HK-2 (cell line): Measurements from ENCODE around the gene ZNF138.

Source experiments
- DNase-seq: peaks from one replicate; pipeline ENCODE4 v3.0.0-alpha.2; 2018; ENCODE audit not compliant: unreplicated experiment

The ZNF138 gene

GRCh38 chr7:64875658-64876406 lies 81.6 kb downstream of the ZNF138 start:
- DNase-seq: no peak

- no peak for DNase-seq
Measured at GRCh38 chr7:64876792-64877713, 82.8 kb downstream of the ZNF138 start.

- no peak for DNase-seq
Measured at GRCh38 chr7:64877714-64878610, 83.7 kb downstream of the ZNF138 start.

DNA sequence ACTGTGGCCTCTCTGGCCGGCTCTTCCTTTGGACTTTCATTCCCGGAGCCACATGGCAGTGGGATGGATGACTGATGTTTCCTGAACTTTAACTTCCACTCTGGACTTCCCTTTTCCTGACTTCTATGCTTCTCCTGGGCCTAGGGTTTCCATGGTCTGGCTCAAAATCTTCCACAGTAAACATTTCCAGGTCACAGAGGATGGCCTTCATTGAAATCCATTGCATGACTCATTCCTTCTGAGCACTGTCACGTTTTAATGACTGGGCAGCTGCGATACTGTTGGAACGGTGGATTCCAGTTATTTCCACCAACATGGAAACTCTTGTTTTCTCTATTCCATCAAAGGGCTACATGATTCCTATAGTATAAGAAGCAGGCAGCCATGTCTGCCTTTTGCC lies 84.5 kb downstream of the ZNF138 start:
- DNase-seq: no peak

DNA sequence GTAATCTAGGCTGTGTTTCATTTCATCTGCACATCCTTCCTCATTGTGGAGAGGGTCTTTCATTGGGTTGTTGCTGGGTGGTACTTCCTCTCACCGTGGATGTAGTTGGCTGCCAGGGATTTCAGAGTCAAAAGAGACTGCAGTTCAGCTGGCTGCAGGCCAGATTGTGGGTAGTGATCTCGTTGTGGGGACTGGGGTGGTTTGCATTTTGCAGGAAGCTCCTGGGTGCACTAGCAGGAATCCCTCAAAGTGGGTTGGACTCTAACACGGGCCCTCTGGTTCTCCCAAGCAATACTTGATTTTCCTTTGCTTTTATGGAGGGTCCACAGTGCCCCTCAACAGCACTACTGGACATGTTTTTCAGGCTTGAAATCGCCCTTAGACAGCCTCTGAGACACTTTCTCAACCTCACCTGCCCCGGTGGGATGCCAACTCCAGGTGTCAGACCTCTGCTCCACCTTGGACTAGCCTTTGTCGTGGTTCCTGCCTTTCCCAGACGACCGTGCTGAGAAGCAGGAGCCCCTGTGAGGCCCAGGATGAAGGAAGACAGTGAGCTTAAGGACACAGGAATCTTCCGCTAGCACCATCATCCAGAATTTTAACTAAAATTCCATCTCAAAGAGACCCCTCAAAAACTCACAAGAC lies 85.0 kb downstream of the ZNF138 start:
- no peak for DNase-seq

- no peak for DNase-seq
Measured at GRCh38 chr7:64879800-64880199, 85.6 kb downstream of the ZNF138 start.

DNA sequence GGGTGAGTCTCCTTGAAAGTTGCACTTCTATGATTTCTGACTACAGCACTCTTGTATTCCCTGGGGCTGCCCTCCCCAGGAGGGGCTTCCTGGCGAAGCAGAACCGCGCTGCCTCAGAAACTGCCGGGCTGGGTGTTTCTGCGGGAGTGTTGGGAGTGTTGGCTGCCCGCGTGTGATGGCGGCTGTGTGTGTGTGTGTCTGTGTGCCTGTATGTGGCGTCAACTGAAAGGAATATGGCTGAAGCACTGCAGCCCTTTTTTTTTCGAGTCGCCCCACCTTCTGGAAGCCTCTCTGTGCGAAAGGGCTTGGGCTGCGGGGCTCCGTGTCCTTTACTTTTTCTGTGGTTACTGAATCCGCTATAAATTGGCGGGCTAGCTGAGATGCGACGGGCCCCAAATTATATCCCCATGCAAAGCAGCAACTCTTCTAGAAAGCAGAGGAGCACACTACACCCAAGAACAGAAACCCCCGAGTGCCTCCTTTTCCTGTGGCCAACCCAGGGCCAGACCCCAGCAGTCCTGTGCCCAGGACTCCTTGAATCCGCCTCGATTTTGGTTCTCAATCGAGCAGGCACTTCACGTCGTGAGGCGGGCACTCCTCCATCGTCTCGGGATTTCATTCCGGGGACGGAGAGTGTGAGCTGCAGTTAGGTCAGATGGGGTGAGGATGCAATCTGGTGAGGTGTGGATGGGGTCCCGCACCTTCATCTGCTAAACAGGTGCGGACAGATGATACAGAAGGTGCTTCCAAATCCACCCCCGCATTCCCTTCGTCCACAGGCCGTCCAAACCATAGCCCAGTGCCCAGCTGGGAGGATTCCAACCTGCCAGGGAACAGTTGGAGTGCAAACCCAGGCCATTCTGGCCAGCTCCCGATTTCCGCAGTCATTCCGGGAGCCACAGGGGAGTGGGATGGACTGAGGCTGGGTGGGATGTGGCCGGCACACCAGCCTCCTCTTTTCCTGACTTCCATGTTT lies 86.4 kb downstream of the ZNF138 start:
- no peak for DNase-seq

- DNase-seq: no peak
Measured at GRCh38 chr7:64881461-64882287, 87.4 kb downstream of the ZNF138 start.

DNA sequence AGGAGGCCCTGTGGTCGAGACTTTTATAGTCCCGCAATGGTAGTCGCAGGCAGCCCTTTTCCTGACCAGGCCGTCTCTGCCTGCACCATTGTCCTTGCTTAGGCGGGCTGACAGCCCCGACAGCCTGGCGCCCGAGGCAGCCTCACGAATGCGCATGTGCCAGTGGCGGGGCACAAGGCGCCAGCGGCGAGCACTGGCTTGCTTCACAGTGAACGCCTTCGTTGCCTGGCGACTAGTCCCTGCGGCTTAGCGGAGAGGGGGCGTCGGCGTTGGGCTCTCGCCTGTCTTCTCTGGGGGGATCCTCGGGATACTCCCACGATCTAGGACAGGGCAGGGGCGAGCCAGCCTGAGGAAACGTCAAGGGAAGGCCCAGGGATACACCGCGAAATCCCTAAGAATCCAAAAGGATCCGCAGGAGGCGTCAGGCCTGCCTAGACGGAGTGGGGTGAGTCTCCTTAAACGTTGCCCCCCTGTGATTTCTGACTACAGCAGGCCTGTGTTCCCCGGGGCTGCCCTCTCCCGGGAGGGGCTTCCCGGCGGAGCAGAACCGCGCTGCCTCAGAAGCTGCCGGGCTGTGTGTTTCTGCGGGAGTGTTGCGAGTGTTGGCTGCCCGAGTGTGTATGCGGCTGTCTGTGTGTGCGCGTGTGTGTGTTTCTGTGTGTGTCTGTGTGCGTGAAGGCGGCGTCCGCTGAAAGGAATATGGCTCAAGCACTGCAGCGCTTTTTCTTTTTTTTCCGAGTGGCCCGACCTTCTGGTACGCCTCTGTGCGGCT lies 88.3 kb downstream of the ZNF138 start:
- DNase-seq: no peak
